OCI-LY1 (cell line): ENCODE data around the gene CH25H.
"Not testable (repeated sequence)": the region's sequence is repeated elsewhere in the genome, so short reads cannot be mapped to it uniquely, and the experiment has no call there.

Experiments used
- H2AFZ ChIP-seq: fragments of 200-600 bp; sonication (generic), shearing (Covaris generic); 2 replicates; pipeline ENCODE4 v1.6.0; 2014; ENCODE audit warnings: antibody characterized with exemption, mild to moderate bottlenecking, low read length
- H3F3A ChIP-seq: fragments of 200-600 bp; sonication (generic), shearing (Covaris generic); 2 replicates; pipeline ENCODE4 v1.6.0; 2014; ENCODE audit warnings: mild to moderate bottlenecking, antibody characterized with exemption, low read length, moderate library complexity; ENCODE audit not compliant: insufficient read depth
- H3K27ac ChIP-seq: fragments of 200-600 bp; sonication (generic); 2 replicates; pipeline ENCODE4 v1.5.1; 2014; ENCODE audit warnings: low read length, mixed run types, mild to moderate bottlenecking, low read depth; ENCODE audit not compliant: poor library complexity, severe bottlenecking
- H3K27me3 ChIP-seq: fragments of 200-600 bp; sonication (generic); 2 replicates; pipeline ENCODE4 v1.6.0; 2014; ENCODE audit warnings: antibody characterized with exemption, mild to moderate bottlenecking, low read length, moderate library complexity; ENCODE audit not compliant: insufficient read depth
- H3K36me3 ChIP-seq: fragments of 200-600 bp; sonication (generic); 2 replicates; pipeline ENCODE4 v1.6.1; 2014; ENCODE audit warnings: mild to moderate bottlenecking, antibody characterized with exemption, low read length, moderate library complexity, mixed read lengths; ENCODE audit not compliant: insufficient read depth
- H3K4me1 ChIP-seq: fragments of 200-600 bp; sonication (generic); 2 replicates; pipeline ENCODE4 v1.5.1; 2014; ENCODE audit warnings: mild to moderate bottlenecking, low read length, moderate library complexity; ENCODE audit not compliant: insufficient read depth, severe bottlenecking
- H3K4me2 ChIP-seq: fragments of 200-600 bp; sonication (generic), shearing (Covaris generic); 2 replicates; pipeline ENCODE4 v1.6.1; 2014; ENCODE audit warnings: low read length
- H3K4me3 ChIP-seq: fragments of 200-600 bp; sonication (generic); 2 replicates; pipeline ENCODE4 v1.5.1; 2014; ENCODE audit warnings: low read length, low read depth, mild to moderate bottlenecking, mixed read lengths; ENCODE audit not compliant: poor library complexity, severe bottlenecking
- H3K79me2 ChIP-seq: fragments of 200-600 bp; shearing (Covaris generic); 2 replicates; pipeline ENCODE4 v1.6.1; 2016; ENCODE audit warnings: mixed run types, low read length, mixed read lengths; ENCODE audit not compliant: insufficient read depth
- H3K9ac ChIP-seq: fragments of 200-600 bp; sonication (generic), shearing (Covaris generic); 2 replicates; pipeline ENCODE4 v1.6.1; 2014; ENCODE audit warnings: mild to moderate bottlenecking, low read length, mixed read lengths
- H3K9me2 ChIP-seq: fragments of 200-600 bp; sonication (generic), shearing (Covaris generic); 2 replicates; pipeline ENCODE4 v1.6.1; 2014; ENCODE audit warnings: low read depth, mild to moderate bottlenecking, low read length, mixed read lengths
- H3K9me3 ChIP-seq: fragments of 200-600 bp; shearing (Covaris generic); 2 replicates; pipeline ENCODE4 v1.6.1; 2014; ENCODE audit warnings: low read length, mixed read lengths
- H4K20me1 ChIP-seq: fragments of 200-600 bp; sonication (generic), shearing (Covaris generic); 2 replicates; pipeline ENCODE4 v1.6.0; 2016; ENCODE audit warnings: mild to moderate bottlenecking, low read length; ENCODE audit not compliant: insufficient read depth
- CTCF ChIP-seq: fragments of 200-600 bp; sonication (generic), shearing (Covaris generic); IDR thresholded peaks from 2 replicates; pipeline ENCODE4 v1.5.1; 2017; ENCODE audit warnings: mild to moderate bottlenecking, antibody characterized with exemption, low read length, moderate library complexity, mixed read lengths
- EZH2 ChIP-seq: fragments of 200-600 bp; sonication (generic), shearing (Covaris generic); IDR thresholded peaks from 2 replicates; pipeline ENCODE4 v1.8.0; 2017; ENCODE audit warnings: borderline replicate concordance, mixed run types, mild to moderate bottlenecking, antibody characterized with exemption, low read length, moderate library complexity, mixed read lengths

Gene CH25H

DNA sequence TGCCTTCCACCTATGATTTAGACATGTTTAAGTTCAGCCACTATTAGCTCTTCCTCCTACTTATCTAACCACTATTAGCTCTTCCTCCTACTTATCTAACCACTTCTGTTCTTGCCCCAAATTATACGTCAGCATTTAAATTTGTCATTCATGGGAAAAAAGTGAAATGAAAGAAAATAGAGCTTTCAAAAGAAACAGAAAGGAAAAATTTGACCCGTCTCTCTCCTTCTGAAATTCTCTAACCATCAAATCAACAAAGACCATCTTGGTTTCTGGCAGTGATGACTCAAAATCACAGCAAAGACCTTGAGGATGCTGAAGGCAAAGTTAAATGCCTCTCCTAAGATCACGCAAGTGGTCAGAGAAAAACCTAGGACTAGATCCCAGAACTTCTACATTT is 41.9 kb upstream of the CH25H start:
- no peak overlapping the region for H2AFZ ChIP-seq
- H3K36me3 ChIP-seq = no peaks in the 10 kb centered on the region
- no peaks in the 10 kb centered on the region for H3F3A ChIP-seq
- H3K4me3 ChIP-seq = no peak overlapping the region
- no peaks in the 10 kb centered on the region for H4K20me1 ChIP-seq
- no peak overlapping the region for H3K4me2 ChIP-seq
- TF ChIP-seq EZH2 (no peak), CTCF (no peak)
- peaks cover 32% of the 10 kb centered on the region for H3K4me1 ChIP-seq
- H3K27me3 ChIP-seq = no peaks in the 10 kb centered on the region
- H3K9me3 ChIP-seq = no peaks in the 10 kb centered on the region
- H3K79me2 ChIP-seq = no peaks in the 10 kb centered on the region
- no peaks in the 10 kb centered on the region for H3K9me2 ChIP-seq
- H3K27ac ChIP-seq = no peak overlapping the region
- H3K9ac ChIP-seq = no peak overlapping the region

GRCh38 chr10:89247623-89248022 is 40.5 kb upstream of the CH25H start:
- H3K4me2 ChIP-seq, H3K36me3 ChIP-seq, H4K20me1 ChIP-seq: not testable (repeated sequence)

DNA sequence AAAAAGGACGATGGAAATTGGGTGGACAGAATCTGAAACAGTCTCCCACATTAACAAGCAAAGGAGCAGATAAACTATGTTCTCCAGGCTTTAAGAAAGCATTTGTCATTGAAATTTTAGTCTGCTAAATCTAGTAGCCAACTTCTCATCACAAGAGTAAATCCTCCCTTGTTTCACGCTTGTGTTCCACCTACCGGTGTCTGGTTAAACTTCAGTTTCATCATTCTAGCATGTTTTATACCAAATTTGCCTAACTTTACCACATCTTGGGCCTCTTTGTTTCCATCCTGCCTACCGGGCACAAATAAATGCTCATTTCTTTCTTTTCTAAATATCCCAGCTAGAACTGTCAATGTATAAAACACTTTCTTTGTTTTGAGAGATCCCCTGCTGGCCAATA is 38.7 kb upstream of the CH25H start:
- no peaks in the 10 kb centered on the region for H3K27me3 ChIP-seq
- H3F3A ChIP-seq = no peaks in the 10 kb centered on the region
- no peak overlapping the region for H2AFZ ChIP-seq
- peaks cover 42% of the 10 kb centered on the region for H3K4me1 ChIP-seq
- H3K9me2 ChIP-seq = no peaks in the 10 kb centered on the region
- H3K4me2 ChIP-seq = no peak overlapping the region; the same call in 1 of the 2 replicates
- H3K36me3 ChIP-seq = no peaks in the 10 kb centered on the region
- TF ChIP-seq EZH2 (no peak), CTCF (peak; percentile 13; the same call in 1 of the 2 replicates)
- H3K79me2 ChIP-seq = no peaks in the 10 kb centered on the region
- no peaks in the 10 kb centered on the region for H4K20me1 ChIP-seq
- H3K9me3 ChIP-seq = no peaks in the 10 kb centered on the region
- H3K4me3 ChIP-seq = no peak overlapping the region
- no peak overlapping the region for H3K9ac ChIP-seq
- no peak overlapping the region for H3K27ac ChIP-seq

More at GRCh38 chr10:89247623-89248022, 40.5 kb upstream of the CH25H start:
- not testable (repeated sequence) for H3K79me2 ChIP-seq, H2AFZ ChIP-seq, H3K27me3 ChIP-seq, H3K9me3 ChIP-seq, H3K27ac ChIP-seq, H3K9ac ChIP-seq, H3F3A ChIP-seq, H3K4me3 ChIP-seq, H3K9me2 ChIP-seq
- peaks cover 46% of the 10 kb centered on the region for H3K4me1 ChIP-seq

GRCh38 chr10:89242840-89243568 is 35.9 kb upstream of the CH25H start:
- Histone ChIP-seq H3F3A (no peaks in the 10 kb centered on the region), H3K9me3 (no peaks in the 10 kb centered on the region), H3K4me3 (no peak overlapping the region), H3K4me2 (no peak overlapping the region), H3K4me1 (peaks cover 37% of the 10 kb centered on the region), H3K27me3 (no peaks in the 10 kb centered on the region), H3K9ac (no peak overlapping the region), H3K9me2 (no peaks in the 10 kb centered on the region), H2AFZ (no peak overlapping the region), H3K27ac (peak overlapping the region; percentile 28), H3K36me3 (no peaks in the 10 kb centered on the region), H4K20me1 (no peaks in the 10 kb centered on the region), H3K79me2 (no peaks in the 10 kb centered on the region)
- TF ChIP-seq CTCF (no peak), EZH2 (no peak)
